HepG2 (cell line): ENCODE data around the gene UCK2. TPM values are rescaled to one million over a fixed set of nuclear protein-coding genes. Genes with fewer than 3 reads are reported as not detected.

Experiments used
- HOXA5 ChIP-seq: sonication (generic); formaldehyde crosslinking; IDR thresholded peaks from 2 replicates; pipeline ENCODE4 v1.4.0; 2020; ENCODE audit warnings: missing genetic modification reagents
- KDM4B ChIP-seq: sonication (generic); formaldehyde crosslinking; IDR thresholded peaks from 2 replicates; pipeline ENCODE4 v1.4.0; 2020; ENCODE audit warnings: missing genetic modification reagents
- MED8 ChIP-seq: sonication (generic); formaldehyde crosslinking; IDR thresholded peaks from 2 replicates; pipeline ENCODE4 v1.8.1; 2023; ENCODE audit warnings: mild to moderate bottlenecking, missing genetic modification reagents; ENCODE audit not compliant: insufficient replicate concordance
- PAX8 ChIP-seq: sonication (generic); formaldehyde crosslinking; IDR thresholded peaks from 2 replicates; pipeline ENCODE4 v1.8.0; 2022; ENCODE audit warnings: mild to moderate bottlenecking, missing genetic modification reagents, borderline replicate concordance
- RXRB ChIP-seq: IDR thresholded peaks from 2 replicates; pipeline ENCODE4 v1.6.1; 2016; ENCODE audit warnings: borderline replicate concordance, missing genetic modification reagents, missing compliant biosample characterization
- SOX6 ChIP-seq, 2 experiments: fragments of 450-650 bp in 1 of 2; sonication (generic) in 1 of 2; formaldehyde crosslinking in 1 of 2; IDR thresholded peaks; 2 replicates each; pipeline versions ENCODE4 v1.4.0 to v1.6.1; 2017 to 2020; ENCODE audit warnings: antibody characterized with exemption in 1 of 2, mild to moderate bottlenecking in 1 of 2, missing genetic modification reagents in 1 of 2
- THYN1 ChIP-seq: sonication (generic); formaldehyde crosslinking; IDR thresholded peaks from 2 replicates; pipeline ENCODE4 v1.8.1; 2023; ENCODE audit warnings: low read depth, mild to moderate bottlenecking, moderate library complexity, missing genetic modification reagents, borderline replicate concordance
- ZNF20 ChIP-seq: sonication (generic); formaldehyde crosslinking; IDR thresholded peaks from 2 replicates; pipeline ENCODE4 v1.4.0; 2020; ENCODE audit warnings: mild to moderate bottlenecking, moderate library complexity, missing genetic modification reagents
- polyA plus RNA-seq, 8 experiments: library from polyadenylated mRNA; depleted of rRNA in 3 of 8; stranded (reverse) in 7 of 8; unstranded in 1 of 8; fragments of >200 nt; fragmentation: Illumina TruSeq in 4 of 8; extraction: Trizol in 4 of 8; gene quantifications; 2 replicates each; pipeline versions ENCODE4 v1.2.1 to v1.2.3, GENCODE V29; 2011 to 2016; ENCODE audit warnings: low read depth in 4 of 8, missing spikeins in 1 of 8, mixed read lengths in 1 of 8; ENCODE audit not compliant: insufficient read depth in 1 of 8
- total RNA-seq, 5 experiments: library from RNA; depleted of rRNA; stranded (reverse); fragments of >200 nt; fragmentation: Illumina TruSeq; extraction: Trizol; gene quantifications; 2 replicates each; pipeline ENCODE4 v1.2.3, GENCODE V29; 2016; ENCODE audit warnings: low read depth in 1 of 5
- TF ChIP-seq, protein P1 (sequence below), 2 experiments: fragments of 450-650 bp in 1 of 2; sonication (generic) in 1 of 2; formaldehyde crosslinking in 1 of 2; IDR thresholded peaks; 2 replicates each; pipeline versions ENCODE4 v1.6.1 to v1.8.0; 2016 to 2022; ENCODE audit warnings: antibody characterized with exemption in 1 of 2, mild to moderate bottlenecking in 1 of 2, missing genetic modification reagents in 1 of 2
- TF ChIP-seq, protein P2 (sequence below): sonication (generic); formaldehyde crosslinking; IDR thresholded peaks from 2 replicates; pipeline ENCODE4 v1.9.0; 2021; ENCODE audit warnings: mild to moderate bottlenecking, missing genetic modification reagents
- TF ChIP-seq, protein P3 (sequence below): sonication (generic); formaldehyde crosslinking; IDR thresholded peaks from 2 replicates; pipeline ENCODE4 v1.5.0; 2020; ENCODE audit warnings: missing genetic modification reagents, mild to moderate bottlenecking, borderline replicate concordance

The UCK2 gene
- total and polyA plus RNA-seq, 2 of the 13 experiments (the other 11 are each of a cell fraction or from before 2014, with no cell fraction given): 64.3 to 78.0 TPM

DNA sequence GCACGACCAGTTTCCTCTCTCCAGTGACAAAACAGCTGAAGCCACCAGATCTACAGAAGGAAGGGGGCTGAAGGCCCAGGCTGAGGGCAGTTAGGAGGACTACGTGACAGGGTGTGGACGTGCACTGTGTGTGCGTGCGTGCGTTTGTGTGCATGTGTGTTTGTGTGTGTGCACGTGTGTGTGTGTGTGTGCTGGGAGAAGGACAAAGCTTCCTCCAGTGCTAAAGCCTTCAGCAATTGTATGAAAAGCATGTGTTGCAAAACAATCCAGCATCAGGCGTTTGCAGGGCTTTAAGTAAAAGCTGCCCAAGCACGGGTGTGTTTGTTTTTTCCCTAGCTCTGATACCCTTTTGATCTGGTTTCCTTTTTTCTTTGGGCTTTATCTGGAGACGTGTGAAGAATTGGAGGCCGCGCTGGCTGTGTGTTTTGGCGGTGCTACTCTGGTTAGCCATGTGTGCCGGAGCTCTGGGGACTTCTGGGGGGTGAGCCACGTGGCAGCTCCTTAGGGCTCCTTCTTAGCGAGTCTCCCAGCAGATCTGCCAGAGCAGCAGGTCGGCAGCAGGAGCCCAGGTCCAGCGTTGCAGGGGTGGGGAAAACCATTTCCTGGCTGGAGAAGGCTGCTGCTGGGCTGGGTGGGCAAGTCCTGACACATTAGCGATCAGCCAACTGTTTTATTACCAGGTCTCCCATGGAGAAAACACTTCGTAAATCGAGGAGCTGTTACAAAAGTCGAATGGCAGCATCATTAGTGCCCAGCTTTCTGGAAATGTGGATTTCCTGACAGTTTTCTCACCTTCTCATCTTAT is 73.4 kb downstream of the UCK2 start (continued):
- TF ChIP-seq, protein P1, sequence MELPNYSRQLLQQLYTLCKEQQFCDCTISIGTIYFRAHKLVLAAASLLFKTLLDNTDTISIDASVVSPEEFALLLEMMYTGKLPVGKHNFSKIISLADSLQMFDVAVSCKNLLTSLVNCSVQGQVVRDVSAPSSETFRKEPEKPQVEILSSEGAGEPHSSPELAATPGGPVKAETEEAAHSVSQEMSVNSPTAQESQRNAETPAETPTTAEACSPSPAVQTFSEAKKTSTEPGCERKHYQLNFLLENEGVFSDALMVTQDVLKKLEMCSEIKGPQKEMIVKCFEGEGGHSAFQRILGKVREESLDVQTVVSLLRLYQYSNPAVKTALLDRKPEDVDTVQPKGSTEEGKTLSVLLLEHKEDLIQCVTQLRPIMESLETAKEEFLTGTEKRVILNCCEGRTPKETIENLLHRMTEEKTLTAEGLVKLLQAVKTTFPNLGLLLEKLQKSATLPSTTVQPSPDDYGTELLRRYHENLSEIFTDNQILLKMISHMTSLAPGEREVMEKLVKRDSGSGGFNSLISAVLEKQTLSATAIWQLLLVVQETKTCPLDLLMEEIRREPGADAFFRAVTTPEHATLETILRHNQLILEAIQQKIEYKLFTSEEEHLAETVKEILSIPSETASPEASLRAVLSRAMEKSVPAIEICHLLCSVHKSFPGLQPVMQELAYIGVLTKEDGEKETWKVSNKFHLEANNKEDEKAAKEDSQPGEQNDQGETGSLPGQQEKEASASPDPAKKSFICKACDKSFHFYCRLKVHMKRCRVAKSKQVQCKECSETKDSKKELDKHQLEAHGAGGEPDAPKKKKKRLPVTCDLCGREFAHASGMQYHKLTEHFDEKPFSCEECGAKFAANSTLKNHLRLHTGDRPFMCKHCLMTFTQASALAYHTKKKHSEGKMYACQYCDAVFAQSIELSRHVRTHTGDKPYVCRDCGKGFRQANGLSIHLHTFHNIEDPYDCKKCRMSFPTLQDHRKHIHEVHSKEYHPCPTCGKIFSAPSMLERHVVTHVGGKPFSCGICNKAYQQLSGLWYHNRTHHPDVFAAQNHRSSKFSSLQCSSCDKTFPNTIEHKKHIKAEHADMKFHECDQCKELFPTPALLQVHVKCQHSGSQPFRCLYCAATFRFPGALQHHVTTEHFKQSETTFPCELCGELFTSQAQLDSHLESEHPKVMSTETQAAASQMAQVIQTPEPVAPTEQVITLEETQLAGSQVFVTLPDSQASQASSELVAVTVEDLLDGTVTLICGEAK (IDR thresholded peaks at IDR 0.05): no peak
- TF ChIP-seq, protein P1 (CRISPR knock-in tag; IDR thresholded peaks at IDR 0.05): no peak
- TF ChIP-seq PAX8 (CRISPR knock-in tag): no peak
- TF ChIP-seq, protein P2, sequence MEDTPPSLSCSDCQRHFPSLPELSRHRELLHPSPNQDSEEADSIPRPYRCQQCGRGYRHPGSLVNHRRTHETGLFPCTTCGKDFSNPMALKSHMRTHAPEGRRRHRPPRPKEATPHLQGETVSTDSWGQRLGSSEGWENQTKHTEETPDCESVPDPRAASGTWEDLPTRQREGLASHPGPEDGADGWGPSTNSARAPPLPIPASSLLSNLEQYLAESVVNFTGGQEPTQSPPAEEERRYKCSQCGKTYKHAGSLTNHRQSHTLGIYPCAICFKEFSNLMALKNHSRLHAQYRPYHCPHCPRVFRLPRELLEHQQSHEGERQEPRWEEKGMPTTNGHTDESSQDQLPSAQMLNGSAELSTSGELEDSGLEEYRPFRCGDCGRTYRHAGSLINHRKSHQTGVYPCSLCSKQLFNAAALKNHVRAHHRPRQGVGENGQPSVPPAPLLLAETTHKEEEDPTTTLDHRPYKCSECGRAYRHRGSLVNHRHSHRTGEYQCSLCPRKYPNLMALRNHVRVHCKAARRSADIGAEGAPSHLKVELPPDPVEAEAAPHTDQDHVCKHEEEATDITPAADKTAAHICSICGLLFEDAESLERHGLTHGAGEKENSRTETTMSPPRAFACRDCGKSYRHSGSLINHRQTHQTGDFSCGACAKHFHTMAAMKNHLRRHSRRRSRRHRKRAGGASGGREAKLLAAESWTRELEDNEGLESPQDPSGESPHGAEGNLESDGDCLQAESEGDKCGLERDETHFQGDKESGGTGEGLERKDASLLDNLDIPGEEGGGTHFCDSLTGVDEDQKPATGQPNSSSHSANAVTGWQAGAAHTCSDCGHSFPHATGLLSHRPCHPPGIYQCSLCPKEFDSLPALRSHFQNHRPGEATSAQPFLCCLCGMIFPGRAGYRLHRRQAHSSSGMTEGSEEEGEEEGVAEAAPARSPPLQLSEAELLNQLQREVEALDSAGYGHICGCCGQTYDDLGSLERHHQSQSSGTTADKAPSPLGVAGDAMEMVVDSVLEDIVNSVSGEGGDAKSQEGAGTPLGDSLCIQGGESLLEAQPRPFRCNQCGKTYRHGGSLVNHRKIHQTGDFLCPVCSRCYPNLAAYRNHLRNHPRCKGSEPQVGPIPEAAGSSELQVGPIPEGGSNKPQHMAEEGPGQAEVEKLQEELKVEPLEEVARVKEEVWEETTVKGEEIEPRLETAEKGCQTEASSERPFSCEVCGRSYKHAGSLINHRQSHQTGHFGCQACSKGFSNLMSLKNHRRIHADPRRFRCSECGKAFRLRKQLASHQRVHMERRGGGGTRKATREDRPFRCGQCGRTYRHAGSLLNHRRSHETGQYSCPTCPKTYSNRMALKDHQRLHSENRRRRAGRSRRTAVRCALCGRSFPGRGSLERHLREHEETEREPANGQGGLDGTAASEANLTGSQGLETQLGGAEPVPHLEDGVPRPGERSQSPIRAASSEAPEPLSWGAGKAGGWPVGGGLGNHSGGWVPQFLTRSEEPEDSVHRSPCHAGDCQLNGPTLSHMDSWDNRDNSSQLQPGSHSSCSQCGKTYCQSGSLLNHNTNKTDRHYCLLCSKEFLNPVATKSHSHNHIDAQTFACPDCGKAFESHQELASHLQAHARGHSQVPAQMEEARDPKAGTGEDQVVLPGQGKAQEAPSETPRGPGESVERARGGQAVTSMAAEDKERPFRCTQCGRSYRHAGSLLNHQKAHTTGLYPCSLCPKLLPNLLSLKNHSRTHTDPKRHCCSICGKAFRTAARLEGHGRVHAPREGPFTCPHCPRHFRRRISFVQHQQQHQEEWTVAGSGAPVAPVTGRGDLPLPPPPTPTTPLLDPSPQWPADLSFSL (CRISPR knock-in tag): peak; percentile 83; the same call in 1 of the 2 replicates
- no peak for TF ChIP-seq ZNF20 (CRISPR knock-in tag)
- no peak for TF ChIP-seq HOXA5 (CRISPR knock-in tag)
- no peak for TF ChIP-seq SOX6 (IDR thresholded peaks at IDR 0.05)
- peak; percentile 97 for TF ChIP-seq SOX6 (CRISPR knock-in tag; IDR thresholded peaks at IDR 0.05)
- no peak for TF ChIP-seq RXRB (CRISPR knock-in tag)
- TF ChIP-seq KDM4B (CRISPR knock-in tag): no peak
- TF ChIP-seq, protein P3, sequence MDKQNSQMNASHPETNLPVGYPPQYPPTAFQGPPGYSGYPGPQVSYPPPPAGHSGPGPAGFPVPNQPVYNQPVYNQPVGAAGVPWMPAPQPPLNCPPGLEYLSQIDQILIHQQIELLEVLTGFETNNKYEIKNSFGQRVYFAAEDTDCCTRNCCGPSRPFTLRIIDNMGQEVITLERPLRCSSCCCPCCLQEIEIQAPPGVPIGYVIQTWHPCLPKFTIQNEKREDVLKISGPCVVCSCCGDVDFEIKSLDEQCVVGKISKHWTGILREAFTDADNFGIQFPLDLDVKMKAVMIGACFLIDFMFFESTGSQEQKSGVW (CRISPR knock-in tag): no peak
- TF ChIP-seq MED8 (CRISPR knock-in tag): no peak
- TF ChIP-seq THYN1 (CRISPR knock-in tag): no peak
